Left lobe of liver (tissue), 2 donors: ENCODE measurements around the gene NOL3. TPM values are rescaled to one million over a fixed set of nuclear protein-coding genes. Genes with fewer than 3 reads are reported as not detected.
"Not testable (repeated sequence)": the region's sequence is repeated elsewhere in the genome, so short reads cannot be mapped to it uniquely, and the experiment has no call there.

Experiments used
- ATAC-seq: fragments of 200-7000 bp; cut with Tn5 transposase; one replicate; pipeline ENCODE4 v1.9.1; 2020; ENCODE audit warnings: mild to moderate bottlenecking, moderate library complexity
- DNase-seq: peaks from one replicate; pipeline ENCODE4 v3.0.0-alpha.2; 2020; ENCODE audit warnings: low spot score
- total RNA-seq: library from RNA; stranded (reverse); gene quantifications from one replicate; pipeline ENCODE4 v1.2.1, GENCODE V29; 2021
- donor health status: DM: no; HTN: no; CAD: no; lungs with moderate emphysema.
- donor health status: DM: no; HTN: yes; CAD: no.

Gene NOL3
- 40.7 TPM for total RNA-seq

- DNase-seq: peak; percentile 85
- peak; percentile 59 for ATAC-seq
Measured at GRCh38 chr16:67170168-67170948, at the start of gene NOL3. Gene NOL3 (plus strand): TSS chr16:67170538.

DNA sequence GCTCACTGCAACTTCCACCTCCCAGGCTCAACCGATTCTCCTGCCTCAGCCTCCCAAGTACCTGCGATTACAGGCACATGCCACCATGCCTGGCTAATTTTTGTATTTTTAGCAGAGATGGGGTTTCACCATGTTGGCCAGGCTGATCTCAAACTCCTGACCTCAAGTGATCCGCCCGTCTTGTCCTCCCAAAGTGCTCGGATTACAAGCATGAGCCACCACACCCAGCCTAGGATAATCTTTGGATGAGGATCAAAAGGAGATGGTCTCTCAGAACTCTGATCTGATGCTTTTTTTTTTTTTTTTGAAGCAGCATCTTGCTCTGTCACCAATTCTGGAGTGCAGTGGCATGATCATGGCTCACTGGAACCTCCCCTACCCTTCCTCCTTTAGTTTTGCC, 47.5 kb upstream of the NOL3 start:
- ATAC-seq, DNase-seq: not testable (repeated sequence)

DNA sequence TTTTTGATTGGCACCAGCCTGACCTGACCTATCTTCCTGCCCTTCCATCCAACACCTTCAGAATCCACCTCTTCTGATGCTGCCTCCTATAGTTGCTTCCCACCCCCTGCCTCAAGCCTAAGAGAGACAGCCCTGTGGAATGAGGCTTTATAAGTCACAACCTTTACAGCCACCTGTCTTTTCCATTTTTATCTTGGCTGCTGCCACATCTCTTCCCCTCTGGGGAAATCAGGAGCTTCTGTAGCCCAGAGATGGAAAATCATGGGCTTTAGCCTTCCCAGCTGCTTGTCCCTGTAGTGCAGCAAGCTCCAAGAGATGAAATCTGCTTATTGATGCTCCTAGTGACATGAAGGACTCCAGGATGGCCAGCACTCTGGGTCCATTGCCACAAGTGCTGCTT, 41.9 kb upstream of the NOL3 start:
- ATAC-seq (no peak), DNase-seq (no peak)

- DNase-seq (no peak), ATAC-seq (no peak)
Measured at GRCh38 chr16:67128887-67129286, 41.5 kb upstream of the NOL3 start.

GRCh38 chr16:67129422-67129821, 40.9 kb upstream of the NOL3 start:
- ATAC-seq: peak; percentile 9
- DNase-seq: no peak

DNA sequence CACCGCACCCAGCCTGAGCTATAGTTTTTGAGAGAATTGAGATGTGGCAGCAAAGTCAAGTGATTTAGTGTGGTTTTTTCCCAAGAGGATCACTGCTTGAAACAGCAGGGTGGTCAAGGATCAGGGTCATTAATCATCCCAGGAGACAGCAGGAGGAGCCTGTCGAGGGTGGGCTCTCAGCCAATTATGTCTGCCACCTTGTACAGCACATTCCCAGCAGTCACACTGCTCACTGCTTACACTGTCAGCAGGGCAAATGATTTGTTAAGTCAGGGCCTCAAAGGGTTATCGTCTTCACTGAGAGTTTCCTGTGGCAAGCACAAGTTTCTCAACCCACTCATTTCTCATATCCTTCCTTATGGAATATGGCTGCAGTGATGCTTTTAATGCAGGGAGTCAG, 32.7 kb upstream of the NOL3 start:
- DNase-seq: no peak

GRCh38 chr16:67141391-67141790, 28.9 kb upstream of the NOL3 start:
- DNase-seq (no peak), ATAC-seq (no peak)

More for the DNA sequence above, 32.7 kb upstream of the NOL3 start:
- no peak for ATAC-seq

GRCh38 chr16:67142342-67142741, 28.0 kb upstream of the NOL3 start:
- no peak for ATAC-seq
- no peak for DNase-seq

- no peak for ATAC-seq
- DNase-seq: no peak
Measured at GRCh38 chr16:67144943-67145342, 25.4 kb upstream of the NOL3 start.

GRCh38 chr16:67145746-67146145, 24.6 kb upstream of the NOL3 start:
- ATAC-seq (no peak), DNase-seq (no peak)

DNA sequence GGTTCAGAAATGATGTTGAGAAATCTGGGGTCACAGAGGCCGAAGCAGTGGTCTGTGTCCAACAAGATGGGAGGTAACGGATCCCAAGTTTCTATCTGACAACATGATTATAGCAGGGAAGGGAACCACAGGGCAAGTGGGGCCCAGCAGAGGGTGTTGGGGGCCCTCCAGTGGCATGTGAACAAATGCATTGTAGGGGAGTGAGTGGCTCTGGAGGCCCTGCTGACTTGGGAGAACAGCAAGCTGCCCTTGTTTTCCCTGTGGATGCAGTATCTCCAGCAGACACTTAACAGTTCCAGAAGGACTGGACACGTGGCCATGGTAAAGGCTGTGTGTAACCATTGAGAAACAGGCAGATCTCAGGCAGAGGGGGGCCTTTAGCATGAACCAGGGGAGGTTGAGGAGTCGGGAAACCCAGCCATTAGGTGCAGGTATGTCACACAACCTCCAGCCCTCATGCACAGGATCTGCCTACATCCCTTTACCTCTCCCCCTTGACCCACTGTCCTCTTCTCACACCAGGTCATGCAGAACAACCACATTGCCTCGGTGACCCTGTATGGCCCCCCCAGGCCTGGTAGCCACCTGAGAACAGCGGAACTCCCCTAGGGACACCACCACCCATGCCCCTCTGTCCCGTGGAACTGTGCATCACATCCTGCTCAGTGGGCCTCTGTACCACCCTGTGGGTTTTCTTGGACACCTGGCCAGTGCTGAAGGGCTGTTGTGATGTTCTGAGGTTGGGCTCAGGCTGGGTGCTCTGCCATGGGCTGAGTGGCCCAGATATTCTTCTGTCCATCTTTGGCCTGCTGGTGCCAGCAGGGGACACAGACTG, 23.6 kb upstream of the NOL3 start:
- DNase-seq (no peak), ATAC-seq (no peak)

DNA sequence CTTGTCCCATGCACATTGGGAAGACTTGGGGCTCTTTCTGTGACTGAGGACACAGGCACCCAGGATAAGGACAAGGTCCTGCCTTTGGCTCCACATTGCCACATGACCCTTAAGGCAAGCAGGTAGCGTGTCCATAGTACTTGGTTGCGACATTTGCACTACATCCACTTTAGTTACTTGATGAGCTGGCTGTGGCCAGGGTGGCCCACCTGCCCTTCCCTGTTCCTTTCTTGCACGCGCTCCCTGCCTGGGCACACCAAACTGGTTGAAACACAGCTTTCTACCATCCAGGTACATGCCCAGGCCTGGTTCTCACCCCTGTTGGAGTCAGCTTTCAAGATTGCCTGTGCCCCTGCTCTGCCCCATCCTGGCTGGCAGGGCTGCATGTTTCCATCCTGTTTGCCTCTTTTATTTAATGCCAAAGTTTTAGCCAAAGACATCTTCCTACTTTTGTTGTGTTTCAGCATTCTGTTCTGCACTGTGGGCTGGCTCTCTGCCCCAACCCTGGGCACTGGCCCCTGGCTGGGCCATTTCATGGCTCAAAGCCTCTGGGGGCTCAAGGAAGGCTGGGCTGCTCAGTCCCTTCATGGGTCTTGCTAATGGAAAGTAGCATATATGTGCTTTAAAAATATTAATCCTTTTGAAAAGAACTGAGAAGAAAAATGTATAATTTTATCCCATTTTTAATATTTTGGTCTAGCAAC, 22.7 kb upstream of the NOL3 start:
- no peak for ATAC-seq
- no peak for DNase-seq

DNA sequence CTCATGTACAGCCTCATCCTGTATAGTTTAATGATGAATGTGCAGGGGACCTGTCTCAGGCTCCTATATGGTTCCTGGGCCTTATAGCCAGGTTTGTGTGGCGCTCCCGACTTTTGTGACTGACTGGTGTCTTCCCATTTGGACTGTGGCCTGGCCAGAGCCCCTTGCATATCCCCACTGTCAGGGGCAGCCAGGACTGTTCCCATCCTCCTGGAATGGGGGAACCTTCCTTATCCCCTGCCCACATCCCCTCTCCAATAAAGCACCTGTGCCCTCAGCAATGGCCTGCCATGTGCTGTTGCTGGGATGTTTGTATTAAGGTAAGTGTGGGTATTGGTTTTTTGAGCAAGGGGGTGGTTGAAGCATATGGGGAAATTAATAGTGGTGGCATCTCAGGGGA, 22.1 kb upstream of the NOL3 start:
- ATAC-seq (no peak), DNase-seq (no peak)

DNA sequence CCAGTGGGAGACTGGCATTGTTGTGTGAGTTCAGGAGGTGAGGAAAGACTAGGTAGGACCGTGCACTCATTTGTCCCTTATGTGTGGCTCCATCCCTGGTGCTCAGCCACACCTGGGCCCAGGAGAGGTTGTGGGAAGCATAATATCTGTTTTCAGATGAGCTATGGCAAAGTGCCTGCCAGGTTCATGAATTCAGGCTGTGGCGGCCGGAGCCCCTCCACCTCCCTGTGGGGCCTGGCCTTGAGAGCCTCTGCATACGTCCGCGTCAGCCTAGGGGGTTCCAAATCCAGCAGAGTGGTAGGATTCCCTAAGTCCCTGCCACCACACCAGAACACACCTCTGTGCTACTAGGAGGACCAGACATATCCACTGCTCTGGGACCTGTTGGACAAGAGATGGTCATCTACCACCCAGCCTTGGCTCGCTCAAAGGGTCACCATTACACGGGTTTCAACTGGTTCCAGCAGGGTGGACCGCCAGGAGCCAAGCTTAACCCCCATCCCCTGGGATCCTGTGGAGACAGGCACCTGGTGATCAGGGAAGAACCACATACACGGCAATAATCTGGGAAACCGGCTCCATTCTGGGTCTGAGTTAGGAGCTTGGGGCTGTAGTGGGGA, 21.6 kb upstream of the NOL3 start:
- DNase-seq (no peak), ATAC-seq (no peak)

DNA sequence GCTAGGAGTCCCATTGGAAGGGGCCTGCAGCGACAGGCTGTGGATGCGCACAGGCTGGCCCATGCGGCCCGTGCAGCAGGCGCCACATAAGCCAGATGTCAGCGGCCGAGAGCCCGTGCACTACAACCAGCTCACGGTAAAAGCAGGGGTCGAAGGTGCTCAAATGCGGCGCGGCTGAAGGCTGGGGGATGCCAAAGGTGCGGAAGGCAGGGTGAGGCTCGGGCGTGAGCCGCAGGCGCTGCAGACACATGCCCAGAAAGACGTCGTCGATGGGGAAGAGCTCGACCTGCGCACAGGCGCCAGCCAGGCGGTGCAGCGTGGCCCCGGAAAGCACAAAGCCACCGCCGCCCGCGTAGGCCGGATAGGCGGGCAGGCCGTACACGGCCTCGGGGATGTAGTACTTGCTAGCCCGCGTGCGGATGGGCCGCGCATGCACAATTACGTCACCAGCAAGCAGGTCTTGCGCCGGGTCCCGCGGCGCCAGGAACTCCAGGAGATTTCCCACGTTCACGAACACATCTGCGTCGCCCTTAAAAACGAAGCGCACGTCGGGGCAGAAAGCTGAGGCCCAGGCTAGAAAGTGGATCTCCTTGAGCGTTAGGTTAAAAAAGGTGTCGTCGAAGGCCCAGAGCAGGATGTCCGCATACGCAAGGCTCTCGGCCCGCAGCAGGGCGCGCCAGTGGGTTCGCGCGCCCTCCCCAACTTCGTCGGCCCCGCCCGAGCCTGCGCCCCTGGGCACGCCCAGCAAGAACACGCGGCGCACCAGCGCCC, 20.9 kb upstream of the NOL3 start:
- ATAC-seq: peak; percentile 35
- DNase-seq: no peak

- DNase-seq (no peak), ATAC-seq (peak; percentile 35)
Measured at GRCh38 chr16:67150047-67150832, 20.1 kb upstream of the NOL3 start.

- peak; percentile 52 for ATAC-seq
- DNase-seq: no peak
Measured at GRCh38 chr16:67150833-67151396, 19.4 kb upstream of the NOL3 start, which contains the start of gene B3GNT9. Gene B3GNT9 (minus strand): TSS chr16:67150998. CDS start chr16:67150485, 513 bp downstream.

DNA sequence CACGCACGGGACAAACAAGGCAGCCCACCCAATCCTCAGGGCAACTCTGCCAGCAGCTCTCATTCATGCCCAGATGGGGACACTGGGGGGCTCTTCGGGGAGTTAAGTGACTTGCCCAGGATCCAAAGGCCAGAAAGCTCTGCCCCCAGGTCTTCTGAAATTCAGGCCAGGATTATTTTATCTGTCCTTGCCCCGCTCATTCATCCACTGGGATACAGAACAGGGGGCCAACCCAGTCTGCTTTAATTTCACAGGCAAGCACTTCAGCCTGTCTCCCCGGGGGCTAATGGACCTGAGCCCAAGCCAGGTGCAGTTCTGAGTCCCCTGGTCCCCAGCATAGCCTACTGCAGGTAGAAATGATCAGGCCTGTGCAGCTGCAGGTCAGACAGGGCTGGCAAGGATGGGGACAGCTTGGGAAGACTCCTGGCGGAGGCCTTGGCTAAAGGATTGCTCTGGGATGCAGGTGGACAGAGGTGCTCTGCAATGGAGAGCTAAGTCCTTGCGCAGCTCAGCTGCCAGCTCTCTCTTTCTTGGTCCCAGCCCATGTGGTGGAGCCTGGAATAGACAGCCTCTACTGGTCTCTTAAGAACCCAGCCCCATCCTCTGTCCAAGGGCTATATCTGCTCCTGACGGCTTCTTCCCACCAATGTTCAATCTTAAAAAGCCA, 18.8 kb upstream of the NOL3 start:
- ATAC-seq: no peak
- no peak for DNase-seq
